A549 (cell line): Measurements from ENCODE around the gene ZNF10. TPM values are rescaled to one million over a fixed set of nuclear protein-coding genes. Genes with fewer than 3 reads are reported as not detected.
A peak's percentile ranks its signal among the peaks of the same experiment; 100 is the strongest.

Experiments used
- ATAC-seq, 2 experiments: fragments of 200-7000 bp in 1 of 2; fragments of >200 bp in 1 of 2; cut with Nextera tagmentation in 1 of 2; cut with Tn5 transposase in 1 of 2; 3 replicates each; pipeline versions ENCODE4 v1.8.0 to v1.9.1; 2018 to 2020; ENCODE audit warnings: mild to moderate bottlenecking in 1 of 2, moderate library complexity in 1 of 2
- CTCF ChIA-PET: fragments of 300-600 bp; sonication (Branson Sonifier 250); formaldehyde crosslinking; extraction: SDS; loops from one replicate; lab custom pipeline; 2021; ENCODE audit warnings: antibody characterized with exemption, inconsistent platforms; lab: Yijun Ruan, JAX
- POLR2A ChIA-PET: fragments of 350-600 bp; formaldehyde crosslinking; extraction: SDS; loops from one replicate; lab custom pipeline; 2021; ENCODE audit warnings: antibody characterized with exemption, inconsistent platforms; lab: Yijun Ruan, JAX
- DNase-seq, 2 experiments: peaks; one replicate each; pipeline versions ENCODE4 v3.0.0 to v3.0.0-alpha.2; 2011 to 2016; ENCODE audit warnings: low read depth in 1 of 2, low spot score in 1 of 2
- FAIRE-seq: peaks from 2 replicates; lab custom pipeline; 2011; peaks lifted over from hg19 to GRCh38; lab: Jason Lieb, UNC
- H3K27ac ChIP-seq, 2 experiments: fragments of >200 bp; sonication (Bioruptor Twin); formaldehyde crosslinking; 3 replicates each; pipeline ENCODE4 v1.5.1; 2016 to 2017
- H3K4me1 ChIP-seq: fragments of >200 bp; sonication (Bioruptor Twin); formaldehyde crosslinking; 3 replicates; pipeline ENCODE4 v1.6.1; 2016
- H3K4me2 ChIP-seq: fragments of >200 bp; sonication (Bioruptor Twin); formaldehyde crosslinking; 3 replicates; pipeline ENCODE4 v1.6.1; 2016
- H3K4me3 ChIP-seq: fragments of >200 bp; sonication (Bioruptor Twin); formaldehyde crosslinking; 3 replicates; pipeline ENCODE4 v1.5.1; 2016
- H3K9me3 ChIP-seq: fragments of >200 bp; sonication (Bioruptor Twin); formaldehyde crosslinking; 3 replicates; pipeline ENCODE4 v1.6.1; 2016
- BHLHE40 ChIP-seq: IDR thresholded peaks from 2 replicates; pipeline ENCODE4 v1.6.1; 2012; ENCODE audit warnings: low read depth, low read length, inconsistent platforms
- CBX2 ChIP-seq: fragments of 200-600 bp; sonication (generic); IDR thresholded peaks from 2 replicates; pipeline ENCODE4 v1.6.1; 2016; ENCODE audit warnings: low read depth, mild to moderate bottlenecking, borderline replicate concordance
- CHD4 ChIP-seq: fragments of 200-600 bp; sonication (generic); IDR thresholded peaks from 2 replicates; pipeline ENCODE4 v1.6.1; 2016; ENCODE audit warnings: antibody characterized with exemption, mild to moderate bottlenecking, borderline replicate concordance
- EP300 ChIP-seq, 2 experiments: fragments of >200 bp; sonication (Bioruptor Twin); formaldehyde crosslinking; IDR thresholded peaks; 2 replicates in 1 of 2; 3 replicates in 1 of 2; pipeline ENCODE4 v1.6.1; 2016 to 2017
- ESRRA ChIP-seq: fragments of 150-350 bp; IDR thresholded peaks from 2 replicates; pipeline ENCODE4 v1.6.1; 2014; ENCODE audit warnings: mild to moderate bottlenecking, low read length, borderline replicate concordance
- FOSB ChIP-seq: fragments of 250-450 bp; sonication (Bioruptor Pico); IDR thresholded peaks from 2 replicates; pipeline ENCODE4 v1.5.0; 2020; ENCODE audit warnings: mild to moderate bottlenecking, moderate library complexity
- FOXS1 ChIP-seq: fragments of 250-450 bp; sonication (Bioruptor Pico); IDR thresholded peaks from 2 replicates; pipeline ENCODE4 v1.5.0; 2020; ENCODE audit warnings: mild to moderate bottlenecking, moderate library complexity
- GATA3 ChIP-seq: IDR thresholded peaks from 2 replicates; pipeline ENCODE4 v1.6.1; 2012; ENCODE audit warnings: borderline replicate concordance
- HOXA7 ChIP-seq: fragments of 250-450 bp; sonication (Bioruptor Pico); IDR thresholded peaks from 2 replicates; pipeline ENCODE4 v1.5.0; 2020; ENCODE audit warnings: mild to moderate bottlenecking, moderate library complexity
- JUN ChIP-seq, 2 experiments: fragments of >200 bp; sonication (Bioruptor Twin); formaldehyde crosslinking; IDR thresholded peaks; 2 replicates in 1 of 2; 3 replicates in 1 of 2; pipeline ENCODE4 v1.6.1; 2016 to 2017
- KDM1A ChIP-seq: fragments of 200-600 bp; sonication (generic); IDR thresholded peaks from 2 replicates; pipeline ENCODE4 v1.6.1; 2016; ENCODE audit warnings: low read depth, mild to moderate bottlenecking
- MAFK ChIP-seq: fragments of 450-650 bp; IDR thresholded peaks from 2 replicates; pipeline ENCODE4 v1.6.1; 2014; ENCODE audit not compliant: partially characterized antibody
- MYC ChIP-seq: IDR thresholded peaks from 2 replicates; pipeline ENCODE4 v1.6.1; 2012; ENCODE audit warnings: mild to moderate bottlenecking, inconsistent platforms, low read length, improper control_type of control experiment, borderline replicate concordance
- NFE2L2 ChIP-seq: fragments of 150-350 bp; conservative IDR thresholded peaks from 2 replicates; pipeline ENCODE4 v1.6.1; 2014; ENCODE audit warnings: low read length
- NPAS2 ChIP-seq: fragments of 250-450 bp; sonication (Bioruptor Pico); IDR thresholded peaks from 2 replicates; pipeline ENCODE4 v1.8.0; 2022; ENCODE audit warnings: mild to moderate bottlenecking, moderate library complexity, borderline replicate concordance
- RAD21 ChIP-seq, 2 experiments: fragments of >200 bp in 1 of 2; sonication (Bioruptor Twin) in 1 of 2; formaldehyde crosslinking in 1 of 2; IDR thresholded peaks in 1 of 2; conservative IDR thresholded peaks in 1 of 2; 2 replicates in 1 of 2; 3 replicates in 1 of 2; pipeline ENCODE4 v1.6.1; 2012 to 2018; ENCODE audit warnings: inconsistent platforms in 1 of 2
- RARB ChIP-seq: fragments of 250-450 bp; sonication (Bioruptor Pico); IDR thresholded peaks from 2 replicates; pipeline ENCODE4 v1.8.0; 2021; ENCODE audit warnings: mild to moderate bottlenecking, moderate library complexity
- RCOR1 ChIP-seq: fragments of 150-350 bp; IDR thresholded peaks from 2 replicates; pipeline ENCODE4 v1.6.1; 2014; ENCODE audit warnings: antibody characterized with exemption, low read length, low read depth
- RFX5 ChIP-seq: fragments of 450-650 bp; IDR thresholded peaks from 2 replicates; pipeline ENCODE4 v1.7.1; 2014; ENCODE audit warnings: antibody characterized with exemption, mild to moderate bottlenecking, moderate library complexity
- SMC3 ChIP-seq: fragments of >200 bp; sonication (Bioruptor Twin); formaldehyde crosslinking; IDR thresholded peaks from 3 replicates; pipeline ENCODE4 v1.6.1; 2018; ENCODE audit warnings: inconsistent platforms
- TFCP2L1 ChIP-seq: fragments of 250-450 bp; sonication (Bioruptor Pico); IDR thresholded peaks from 2 replicates; pipeline ENCODE4 v1.5.0; 2021; ENCODE audit warnings: mild to moderate bottlenecking
- ZFP36 ChIP-seq: fragments of 450-650 bp; IDR thresholded peaks from 2 replicates; pipeline ENCODE4 v1.6.1; 2014; ENCODE audit warnings: borderline replicate concordance; ENCODE audit not compliant: partially characterized antibody
- ZNF302 ChIP-seq: fragments of 250-450 bp; sonication (Bioruptor Pico); IDR thresholded peaks from 2 replicates; pipeline ENCODE4 v1.9.0; 2021; ENCODE audit warnings: inconsistent platforms, mild to moderate bottlenecking, moderate library complexity
- WGBS: methylation state at CpG from one replicate; pipeline ENCODE4 v1.1.6; 2017; ENCODE audit errors: missing lambda C conversion rate; 5-methylcytosine and 5-hydroxymethylcytosine counted together
- polyA plus RNA-seq, 4 experiments: library from polyadenylated mRNA; depleted of rRNA in 3 of 4; stranded (reverse); fragments of >200 nt; fragmentation: RNase III in 1 of 4; extraction: RNeasy Plus Mini Kit Qiagen cat#74134 plus additional on column Dnase treatment in 1 of 4; gene quantifications; 2 replicates in 3 of 4; 3 replicates in 1 of 4; pipeline ENCODE4 v1.2.3, GENCODE V29; 2011 to 2017
- TF ChIP-seq, protein P1 (sequence below): fragments of 450-650 bp; IDR thresholded peaks from 2 replicates; pipeline ENCODE4 v1.6.1; 2014; ENCODE audit warnings: antibody characterized with exemption
- TF ChIP-seq, protein P2 (sequence below): fragments of 200-600 bp; sonication (generic); IDR thresholded peaks from 2 replicates; pipeline ENCODE4 v1.6.1; 2016; ENCODE audit warnings: antibody characterized with exemption, mild to moderate bottlenecking, moderate library complexity
- TF ChIP-seq, protein P3 (sequence below): fragments of 150-350 bp; IDR thresholded peaks from 2 replicates; pipeline ENCODE4 v1.6.1; 2014; ENCODE audit warnings: low read depth, mild to moderate bottlenecking, low read length
- TF ChIP-seq, protein P4 (sequence below): IDR thresholded peaks from 2 replicates; pipeline ENCODE4 v1.6.1; 2012

Gene ZNF10
- polyA plus RNA-seq, 2 of the 4 experiments (the other 2 are of a cell fraction), result 2.0 to 4.1 TPM

DNA sequence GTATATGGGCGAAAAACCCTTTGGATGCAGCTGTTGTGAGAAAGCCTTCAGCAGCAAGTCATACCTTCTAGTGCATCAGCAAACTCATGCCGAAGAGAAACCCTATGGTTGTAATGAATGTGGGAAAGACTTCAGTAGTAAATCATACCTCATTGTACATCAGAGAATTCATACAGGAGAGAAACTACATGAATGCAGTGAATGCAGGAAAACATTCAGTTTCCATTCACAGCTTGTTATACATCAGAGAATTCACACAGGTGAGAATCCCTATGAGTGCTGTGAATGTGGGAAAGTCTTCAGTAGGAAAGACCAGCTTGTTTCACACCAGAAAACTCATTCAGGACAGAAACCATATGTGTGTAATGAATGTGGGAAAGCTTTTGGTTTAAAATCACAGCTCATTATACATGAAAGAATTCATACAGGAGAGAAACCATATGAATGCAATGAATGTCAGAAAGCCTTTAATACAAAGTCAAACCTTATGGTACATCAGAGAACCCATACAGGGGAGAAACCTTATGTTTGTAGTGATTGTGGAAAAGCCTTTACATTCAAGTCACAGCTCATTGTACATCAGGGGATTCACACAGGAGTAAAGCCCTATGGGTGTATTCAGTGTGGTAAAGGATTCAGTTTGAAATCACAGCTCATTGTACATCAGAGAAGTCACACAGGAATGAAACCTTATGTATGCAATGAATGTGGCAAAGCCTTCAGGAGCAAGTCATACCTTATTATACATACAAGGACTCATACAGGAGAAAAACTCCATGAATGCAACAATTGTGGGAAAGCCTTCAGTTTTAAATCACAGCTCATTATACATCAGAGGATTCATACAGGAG, 72.3 kb downstream of the ZNF10 start:
- Histone ChIP-seq H3K27ac (no peak overlapping the region), H3K9me3 (peaks cover 75% of the 10 kb centered on the region), H3K4me3 (no peak overlapping the region), H3K4me2 (no peak overlapping the region), H3K4me1 (no peaks in the 10 kb centered on the region)
- CTCF ChIA-PET, result interaction anchor here (3.0 kb wide), 1 partner anchor 21 kb away, joined by 7 read pairs; the partner anchor contains the start of gene ZNF268
- WGBS, result 95% methylated on average over 2 of the region's 2 CpGs
- ATAC-seq (no peak), FAIRE-seq (no peak), DNase-seq (peak in 1 of 2 experiments; percentile 51)
- POLR2A ChIA-PET, result no interaction called here
- TF ChIP-seq RARB (CRISPR knock-in tag), result no peak
- TF ChIP-seq GATA3, result peak; percentile 70; the same call in 1 of the 2 replicates
- TF ChIP-seq NFE2L2, result no peak
- TF ChIP-seq ZFP36, result no peak
- no peak for TF ChIP-seq RAD21 (conservative IDR thresholded peaks at IDR 0.05 in 1 of 2, IDR thresholded peaks at IDR 0.05 in 1 of 2)

DNA sequence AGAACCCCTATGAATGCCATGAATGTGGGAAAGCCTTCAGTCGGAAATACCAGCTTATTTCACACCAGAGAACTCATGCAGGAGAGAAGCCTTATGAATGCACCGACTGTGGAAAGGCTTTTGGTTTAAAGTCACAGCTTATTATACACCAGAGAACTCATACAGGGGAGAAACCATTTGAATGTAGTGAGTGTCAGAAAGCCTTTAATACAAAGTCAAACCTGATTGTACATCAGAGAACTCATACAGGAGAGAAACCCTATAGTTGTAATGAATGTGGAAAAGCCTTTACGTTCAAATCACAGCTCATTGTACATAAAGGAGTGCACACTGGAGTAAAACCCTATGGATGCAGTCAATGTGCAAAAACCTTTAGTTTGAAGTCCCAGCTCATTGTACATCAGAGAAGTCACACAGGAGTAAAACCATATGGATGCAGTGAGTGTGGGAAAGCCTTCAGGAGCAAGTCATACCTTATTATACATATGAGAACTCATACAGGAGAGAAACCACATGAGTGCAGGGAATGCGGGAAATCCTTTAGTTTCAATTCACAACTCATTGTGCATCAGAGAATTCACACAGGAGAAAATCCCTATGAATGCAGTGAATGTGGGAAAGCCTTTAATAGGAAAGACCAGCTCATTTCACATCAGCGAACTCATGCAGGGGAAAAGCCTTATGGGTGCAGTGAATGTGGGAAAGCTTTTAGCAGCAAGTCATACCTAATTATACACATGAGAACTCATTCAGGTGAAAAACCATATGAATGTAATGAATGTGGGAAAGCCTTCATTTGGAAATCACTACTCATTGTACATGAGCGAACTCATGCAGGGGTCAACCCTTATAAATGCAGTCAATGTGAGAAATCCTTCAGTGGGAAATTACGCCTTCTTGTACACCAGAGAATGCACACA, 73.2 kb downstream of the ZNF10 start:
- 79% methylated on average over 7 of the region's 7 CpGs for WGBS
- FAIRE-seq (no peak), ATAC-seq (no peak), DNase-seq (peak in 1 of 2 experiments; percentile 35)
- POLR2A ChIA-PET, result no interaction called here
- Histone ChIP-seq H3K9me3 (peaks cover 84% of the 10 kb centered on the region), H3K4me3 (no peak overlapping the region), H3K27ac (no peak overlapping the region), H3K4me1 (no peaks in the 10 kb centered on the region), H3K4me2 (no peak overlapping the region)
- no peak for TF ChIP-seq TFCP2L1 (CRISPR knock-in tag)
- no peak for TF ChIP-seq MAFK
- TF ChIP-seq, protein P1, sequence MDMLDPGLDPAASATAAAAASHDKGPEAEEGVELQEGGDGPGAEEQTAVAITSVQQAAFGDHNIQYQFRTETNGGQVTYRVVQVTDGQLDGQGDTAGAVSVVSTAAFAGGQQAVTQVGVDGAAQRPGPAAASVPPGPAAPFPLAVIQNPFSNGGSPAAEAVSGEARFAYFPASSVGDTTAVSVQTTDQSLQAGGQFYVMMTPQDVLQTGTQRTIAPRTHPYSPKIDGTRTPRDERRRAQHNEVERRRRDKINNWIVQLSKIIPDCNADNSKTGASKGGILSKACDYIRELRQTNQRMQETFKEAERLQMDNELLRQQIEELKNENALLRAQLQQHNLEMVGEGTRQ, result no peak
- TF ChIP-seq CBX2, result no peak
- TF ChIP-seq JUN (IDR thresholded peaks at IDR 0.05), result peak in 1 of 2 experiments; percentile 19; a peak in 1 of 5 replicates
- no peak for TF ChIP-seq FOSB
- TF ChIP-seq, protein P2, sequence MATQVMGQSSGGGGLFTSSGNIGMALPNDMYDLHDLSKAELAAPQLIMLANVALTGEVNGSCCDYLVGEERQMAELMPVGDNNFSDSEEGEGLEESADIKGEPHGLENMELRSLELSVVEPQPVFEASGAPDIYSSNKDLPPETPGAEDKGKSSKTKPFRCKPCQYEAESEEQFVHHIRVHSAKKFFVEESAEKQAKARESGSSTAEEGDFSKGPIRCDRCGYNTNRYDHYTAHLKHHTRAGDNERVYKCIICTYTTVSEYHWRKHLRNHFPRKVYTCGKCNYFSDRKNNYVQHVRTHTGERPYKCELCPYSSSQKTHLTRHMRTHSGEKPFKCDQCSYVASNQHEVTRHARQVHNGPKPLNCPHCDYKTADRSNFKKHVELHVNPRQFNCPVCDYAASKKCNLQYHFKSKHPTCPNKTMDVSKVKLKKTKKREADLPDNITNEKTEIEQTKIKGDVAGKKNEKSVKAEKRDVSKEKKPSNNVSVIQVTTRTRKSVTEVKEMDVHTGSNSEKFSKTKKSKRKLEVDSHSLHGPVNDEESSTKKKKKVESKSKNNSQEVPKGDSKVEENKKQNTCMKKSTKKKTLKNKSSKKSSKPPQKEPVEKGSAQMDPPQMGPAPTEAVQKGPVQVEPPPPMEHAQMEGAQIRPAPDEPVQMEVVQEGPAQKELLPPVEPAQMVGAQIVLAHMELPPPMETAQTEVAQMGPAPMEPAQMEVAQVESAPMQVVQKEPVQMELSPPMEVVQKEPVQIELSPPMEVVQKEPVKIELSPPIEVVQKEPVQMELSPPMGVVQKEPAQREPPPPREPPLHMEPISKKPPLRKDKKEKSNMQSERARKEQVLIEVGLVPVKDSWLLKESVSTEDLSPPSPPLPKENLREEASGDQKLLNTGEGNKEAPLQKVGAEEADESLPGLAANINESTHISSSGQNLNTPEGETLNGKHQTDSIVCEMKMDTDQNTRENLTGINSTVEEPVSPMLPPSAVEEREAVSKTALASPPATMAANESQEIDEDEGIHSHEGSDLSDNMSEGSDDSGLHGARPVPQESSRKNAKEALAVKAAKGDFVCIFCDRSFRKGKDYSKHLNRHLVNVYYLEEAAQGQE, result no peak
- peak; percentile 29 for TF ChIP-seq GATA3
- no peak for TF ChIP-seq RARB (CRISPR knock-in tag)
- TF ChIP-seq MYC, result no peak
- TF ChIP-seq NPAS2, result no peak
- no peak for TF ChIP-seq RCOR1
- no peak for TF ChIP-seq ESRRA
- peak; percentile 12; the same call in 1 of the 2 replicates for TF ChIP-seq FOXS1 (CRISPR knock-in tag)
- TF ChIP-seq SMC3, result no peak
- no peak for TF ChIP-seq RFX5
- no peak for TF ChIP-seq BHLHE40
- TF ChIP-seq EP300 (IDR thresholded peaks at IDR 0.05), result no peak
- TF ChIP-seq KDM1A, result peak; percentile 11; the same call in 1 of the 2 replicates
- TF ChIP-seq, protein P3, sequence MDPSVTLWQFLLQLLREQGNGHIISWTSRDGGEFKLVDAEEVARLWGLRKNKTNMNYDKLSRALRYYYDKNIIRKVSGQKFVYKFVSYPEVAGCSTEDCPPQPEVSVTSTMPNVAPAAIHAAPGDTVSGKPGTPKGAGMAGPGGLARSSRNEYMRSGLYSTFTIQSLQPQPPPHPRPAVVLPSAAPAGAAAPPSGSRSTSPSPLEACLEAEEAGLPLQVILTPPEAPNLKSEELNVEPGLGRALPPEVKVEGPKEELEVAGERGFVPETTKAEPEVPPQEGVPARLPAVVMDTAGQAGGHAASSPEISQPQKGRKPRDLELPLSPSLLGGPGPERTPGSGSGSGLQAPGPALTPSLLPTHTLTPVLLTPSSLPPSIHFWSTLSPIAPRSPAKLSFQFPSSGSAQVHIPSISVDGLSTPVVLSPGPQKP, result no peak
- no peak for TF ChIP-seq CHD4
- TF ChIP-seq, protein P4, sequence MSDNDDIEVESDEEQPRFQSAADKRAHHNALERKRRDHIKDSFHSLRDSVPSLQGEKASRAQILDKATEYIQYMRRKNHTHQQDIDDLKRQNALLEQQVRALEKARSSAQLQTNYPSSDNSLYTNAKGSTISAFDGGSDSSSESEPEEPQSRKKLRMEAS, result no peak
- no peak for TF ChIP-seq HOXA7 (CRISPR knock-in tag)
- no peak for TF ChIP-seq ZNF302 (CRISPR knock-in tag)
- CTCF ChIA-PET, result interaction anchor here (3.0 kb wide), 1 partner anchor 22 kb away, joined by 7 read pairs; the partner anchor contains the start of gene ZNF268
